NCI-H226 (cell line): ENCODE data around the gene FOXK2.
A peak's percentile ranks its signal among the peaks of the same experiment; 100 is the strongest.
"Not testable (repeated sequence)": the region's sequence is repeated elsewhere in the genome, so short reads cannot be mapped to it uniquely, and the experiment has no call there.

Experiments used
- DNase-seq: peaks from one replicate; pipeline ENCODE4 v3.0.0-alpha.2; 2015

FOXK2 gene

DNA sequence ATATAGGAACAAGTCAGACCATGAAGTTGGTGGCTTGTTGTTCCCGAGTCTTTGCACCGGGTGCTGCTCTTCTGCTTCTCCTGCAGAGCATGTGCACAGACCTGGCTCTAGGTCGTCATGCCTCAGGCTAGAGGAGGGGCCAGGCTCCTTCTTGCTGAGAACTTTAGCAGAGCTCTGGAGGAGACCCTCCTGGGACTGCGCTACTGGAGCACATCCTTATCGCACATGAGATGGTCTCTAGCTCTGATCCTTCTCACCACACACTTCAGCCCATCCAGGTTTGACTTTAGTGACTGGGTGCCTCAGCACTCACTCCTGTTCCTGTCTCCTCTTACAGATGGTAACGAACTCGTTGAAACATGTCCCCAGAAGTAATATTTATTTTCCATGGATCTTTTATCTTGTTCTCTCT lies 14.9 kb downstream of the FOXK2 start:
- no peak for DNase-seq

DNA sequence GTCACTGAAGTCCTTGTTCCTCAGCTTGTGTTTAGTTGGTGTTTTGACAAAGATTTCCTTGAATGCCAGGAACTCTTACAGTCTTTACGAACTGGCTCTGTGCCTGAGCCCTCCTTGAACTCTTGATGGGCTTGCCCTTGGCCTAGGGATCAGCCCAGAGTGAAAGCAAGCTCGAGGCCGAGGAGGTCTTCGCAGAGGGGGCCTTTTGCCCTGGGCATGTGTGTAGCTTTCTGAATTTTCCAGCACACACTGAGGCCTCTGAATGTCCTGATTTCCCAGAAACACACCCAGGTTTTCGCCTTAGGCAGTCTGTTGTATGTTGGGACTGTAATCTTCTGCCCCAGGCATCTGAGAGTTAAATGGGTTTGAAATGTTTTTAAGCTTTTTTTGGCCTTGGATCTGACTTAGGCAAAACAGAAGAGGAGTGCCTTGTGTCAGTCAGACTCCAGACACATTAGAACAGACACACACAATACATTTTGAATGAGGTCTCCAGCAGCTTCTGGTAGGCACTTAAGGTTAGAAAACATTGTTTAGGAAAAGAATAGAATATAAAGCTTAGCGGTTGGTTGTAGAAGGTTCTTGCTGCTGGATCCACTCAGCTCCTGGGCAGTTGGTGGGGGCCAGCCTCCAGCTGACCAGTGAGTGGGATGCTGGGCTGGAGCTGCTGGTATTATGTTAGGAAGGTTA lies 17.1 kb downstream of the FOXK2 start:
- no peak for DNase-seq

DNA sequence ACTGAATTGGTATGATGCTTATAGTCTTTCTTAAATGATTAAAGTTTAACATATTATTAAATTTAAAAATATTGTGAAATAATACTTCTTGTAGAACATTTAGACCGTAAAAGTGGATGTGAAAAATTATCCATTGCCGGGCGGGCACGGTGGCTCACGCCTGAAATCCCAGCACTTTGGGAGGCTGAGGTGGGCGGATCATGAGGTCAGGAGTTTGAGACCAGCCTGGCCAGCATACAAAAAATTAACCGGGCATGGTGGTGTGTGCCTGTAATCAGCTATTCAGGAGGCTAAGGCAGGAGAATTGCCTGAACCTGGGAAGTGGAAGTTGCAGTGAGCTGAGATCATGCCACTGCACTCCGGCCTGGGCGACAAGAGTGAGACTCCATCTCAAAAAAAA lies 17.7 kb downstream of the FOXK2 start:
- DNase-seq = not testable (repeated sequence)

DNA sequence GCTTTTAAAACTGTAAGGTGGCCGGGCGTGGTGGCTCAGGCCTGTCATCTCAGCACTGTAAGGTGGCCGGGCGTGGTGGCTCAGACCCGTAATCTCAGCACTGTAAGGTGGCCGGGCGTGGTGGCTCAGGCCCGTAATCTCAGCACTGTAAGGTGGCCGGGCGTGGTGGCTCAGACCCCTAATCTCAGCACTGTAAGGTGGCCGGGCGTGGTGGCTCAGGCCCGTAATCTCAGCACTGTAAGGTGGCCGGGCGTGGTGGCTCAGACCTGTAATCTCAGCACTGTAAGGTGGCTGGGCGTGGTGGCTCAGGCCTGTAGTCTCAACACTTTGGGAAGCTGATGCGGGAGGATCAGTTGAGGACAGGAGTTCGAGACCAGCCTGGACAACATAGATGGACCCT lies 19.5 kb downstream of the FOXK2 start:
- not testable (repeated sequence) for DNase-seq

DNA sequence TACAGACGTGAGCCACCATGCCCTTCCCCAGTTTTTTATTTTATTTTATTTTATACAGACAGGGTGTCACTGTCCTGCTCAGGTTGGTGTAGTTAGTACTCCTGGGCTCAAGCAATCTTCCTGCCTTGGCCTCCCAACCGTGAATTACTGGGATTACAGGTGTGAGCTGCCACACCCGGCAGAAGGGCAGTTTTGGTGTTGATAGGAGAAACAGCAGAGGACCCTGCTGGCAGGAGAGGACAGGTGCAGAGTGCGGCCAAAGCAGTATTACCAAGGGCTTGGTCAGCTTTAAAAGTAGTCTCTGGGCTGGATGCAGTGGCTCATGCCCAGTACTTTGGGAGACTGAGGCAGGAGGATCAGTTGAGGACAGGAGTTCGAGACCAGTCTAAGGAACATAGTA lies 22.9 kb downstream of the FOXK2 start:
- DNase-seq = no peak

DNA sequence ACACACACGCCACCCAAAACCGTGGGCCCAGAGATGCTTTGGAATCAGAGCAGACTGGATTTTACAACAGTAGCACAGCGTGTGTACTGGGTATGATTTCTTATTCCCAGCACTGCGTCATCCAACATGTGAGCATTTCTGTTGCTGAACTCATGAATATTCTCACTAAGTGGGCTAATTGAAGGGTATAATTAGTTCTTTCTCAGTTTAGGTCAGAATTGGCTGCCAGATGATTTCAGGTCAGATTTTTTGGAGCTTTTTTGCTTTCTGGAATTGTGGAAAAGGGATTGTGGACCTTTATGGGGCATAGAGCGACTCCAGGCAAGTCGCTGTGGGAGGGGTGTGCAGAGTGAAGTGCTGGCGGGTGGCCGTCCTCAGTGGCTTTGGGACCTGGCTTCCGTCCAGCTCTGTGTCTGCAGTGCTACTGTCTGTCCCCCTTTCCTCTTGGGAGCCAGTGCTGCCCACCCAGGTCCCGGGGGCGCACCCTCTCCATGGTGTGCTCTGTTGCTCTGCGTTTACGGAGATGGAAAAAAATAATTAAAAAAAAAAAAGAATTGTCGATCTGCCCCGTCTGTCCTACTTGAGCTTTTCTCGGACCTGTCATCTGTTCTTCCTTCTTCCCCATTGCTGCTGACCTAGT lies 25.0 kb downstream of the FOXK2 start:
- no peak for DNase-seq

DNA sequence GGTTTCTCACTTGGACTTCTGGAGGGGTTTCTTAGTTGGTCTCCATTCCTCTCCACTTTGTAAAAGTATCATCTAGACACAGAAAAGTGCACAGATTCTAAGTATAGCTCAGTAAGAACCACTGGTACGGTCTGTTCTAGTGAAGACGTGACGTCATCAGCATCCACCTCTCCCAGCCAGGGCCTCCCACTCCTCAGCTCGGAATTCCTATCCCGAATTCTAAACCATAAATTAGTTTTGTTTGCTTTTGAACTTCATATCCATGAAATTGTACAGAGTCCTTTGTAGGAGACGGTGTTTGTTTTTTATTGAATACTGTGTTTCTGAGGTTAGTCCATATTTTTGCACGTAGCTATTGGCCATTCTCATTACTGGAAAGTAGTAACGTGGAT lies 25.5 kb downstream of the FOXK2 start:
- no peak for DNase-seq

DNA sequence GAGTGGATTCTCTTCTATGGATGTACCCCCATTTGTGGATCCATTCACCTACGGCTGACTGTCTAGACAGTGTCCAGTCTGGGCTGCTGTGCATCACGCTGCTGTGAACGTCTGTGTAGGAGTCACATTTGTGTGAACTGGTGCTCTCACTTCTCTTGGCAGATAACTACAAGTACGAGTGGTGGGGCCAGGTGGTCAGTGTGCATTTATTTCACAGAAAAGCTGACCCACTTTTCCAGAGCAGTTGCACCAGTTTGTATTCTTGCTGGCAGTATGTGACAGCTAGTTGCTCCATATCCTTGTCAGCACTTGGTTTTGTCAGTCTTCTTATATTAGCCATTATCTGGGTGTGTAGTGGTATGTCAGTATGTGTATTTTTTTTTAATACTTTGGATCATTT lies 28.4 kb downstream of the FOXK2 start:
- DNase-seq = no peak

DNA sequence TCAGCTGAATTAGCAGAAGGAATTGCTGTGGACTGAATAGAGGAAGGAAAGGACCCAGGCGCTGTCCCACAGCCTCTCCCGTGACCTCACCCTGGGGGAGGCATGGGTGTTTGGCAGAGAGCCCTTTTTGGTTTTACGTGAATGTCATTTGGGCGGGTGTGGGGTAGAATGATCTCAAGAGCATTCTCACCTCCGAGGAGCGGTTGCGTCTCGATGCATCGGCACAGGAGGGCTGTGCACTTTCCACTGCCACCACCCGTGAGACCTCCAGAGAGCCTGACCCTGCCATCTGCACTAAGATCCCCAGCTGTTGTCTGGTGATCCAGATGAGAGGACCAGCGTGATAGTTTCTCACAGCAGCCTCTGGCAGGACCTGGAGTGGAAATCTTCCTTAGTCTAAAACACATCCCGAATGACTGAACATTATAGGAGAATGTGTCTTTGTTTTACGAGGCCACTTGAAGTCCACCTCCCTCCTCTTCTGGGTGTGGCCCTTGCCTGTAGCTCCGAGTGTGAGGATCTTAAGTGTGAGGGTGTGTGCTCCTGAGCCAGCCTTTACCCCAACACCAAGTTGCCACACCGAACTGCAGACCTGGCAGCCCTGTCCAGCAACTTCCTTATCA lies 29.3 kb downstream of the FOXK2 start:
- DNase-seq = no peak

DNA sequence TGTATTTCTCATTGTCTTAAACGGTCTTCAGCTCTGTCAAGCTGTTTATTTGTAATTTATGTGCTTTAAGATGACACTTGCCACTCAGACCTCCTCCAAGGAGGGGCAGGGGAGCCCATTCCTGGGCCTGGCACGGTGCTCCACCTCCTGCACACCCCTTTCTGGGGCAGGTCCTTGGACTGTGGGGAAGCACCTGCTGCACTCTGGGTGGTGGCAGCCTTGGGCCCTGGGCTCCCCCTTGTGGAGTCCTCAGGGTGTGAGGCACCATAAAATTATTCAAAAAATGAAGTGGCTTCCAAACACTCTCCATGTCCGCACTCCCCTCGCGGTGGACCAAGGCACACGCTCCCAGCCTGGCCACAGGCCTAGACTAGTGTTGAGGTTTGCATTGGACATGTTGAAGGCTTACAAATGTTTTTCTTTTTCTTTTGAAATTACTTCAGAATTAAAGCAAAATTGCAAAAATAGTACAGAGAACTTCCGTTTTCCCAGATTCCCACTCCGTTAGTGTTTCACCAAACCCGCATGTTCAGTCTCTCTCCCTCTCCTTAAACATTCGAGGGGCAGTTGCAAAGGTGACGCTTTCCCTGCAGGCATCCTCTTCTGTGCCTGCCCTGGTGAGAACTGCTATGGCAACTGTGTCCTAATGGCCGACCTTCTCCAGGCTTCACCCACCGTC lies 32.4 kb downstream of the FOXK2 start:
- DNase-seq = peak; percentile 60

DNA sequence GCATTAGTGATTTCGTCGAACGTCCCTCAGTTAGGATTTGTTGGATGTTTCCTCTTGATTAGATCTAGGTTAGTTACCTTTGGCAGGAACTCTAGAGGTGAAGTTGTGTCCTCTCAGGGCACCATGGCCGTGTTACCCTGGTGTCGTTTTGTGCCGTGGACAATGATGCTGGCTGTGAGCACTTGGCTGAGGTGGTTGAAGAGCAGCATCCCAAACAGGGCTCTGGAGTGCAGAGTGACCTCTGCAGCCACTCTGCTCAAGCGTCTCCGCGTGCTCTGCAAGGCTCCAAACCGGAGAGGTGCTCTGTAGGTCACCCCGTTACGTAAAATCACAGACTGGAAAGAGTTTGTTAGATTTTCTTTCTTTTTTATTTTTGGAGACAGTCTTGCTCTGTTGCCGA lies 33.0 kb downstream of the FOXK2 start:
- no peak for DNase-seq

DNA sequence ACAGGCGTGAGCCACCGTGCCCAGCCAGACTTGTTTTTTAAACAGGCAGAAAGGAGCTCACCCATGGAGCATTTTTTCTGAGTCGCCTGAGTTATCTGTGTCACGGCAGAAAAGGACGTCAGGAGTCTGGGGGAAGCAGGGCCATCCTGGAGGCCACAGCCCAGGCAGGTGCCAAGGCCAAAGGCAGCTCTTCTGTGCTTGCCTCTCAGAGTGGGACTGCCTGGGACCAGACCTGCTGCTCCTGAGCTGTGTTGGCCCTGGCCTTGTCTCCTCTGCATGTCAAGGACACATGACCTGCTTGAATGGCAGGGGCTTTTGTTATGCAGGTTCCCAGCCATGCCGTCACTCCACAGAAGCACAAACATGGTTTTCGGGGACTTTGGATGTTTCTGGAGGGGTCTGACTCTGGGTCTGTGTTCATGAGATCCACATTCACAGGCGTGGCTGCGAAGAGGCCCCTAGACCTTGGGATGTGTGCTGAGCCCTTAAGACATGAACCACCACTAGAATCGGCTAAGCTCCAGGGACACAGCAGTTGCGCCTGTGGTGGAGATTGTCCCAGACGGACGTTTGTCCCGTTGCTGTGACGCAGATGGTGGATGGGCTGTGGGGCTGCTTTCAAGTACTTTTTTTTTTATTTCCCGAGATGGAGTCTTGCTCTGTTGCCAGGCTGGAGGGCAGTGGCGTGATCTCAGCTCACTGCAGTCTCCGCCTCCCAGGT lies 33.8 kb downstream of the FOXK2 start:
- no peak for DNase-seq

DNA sequence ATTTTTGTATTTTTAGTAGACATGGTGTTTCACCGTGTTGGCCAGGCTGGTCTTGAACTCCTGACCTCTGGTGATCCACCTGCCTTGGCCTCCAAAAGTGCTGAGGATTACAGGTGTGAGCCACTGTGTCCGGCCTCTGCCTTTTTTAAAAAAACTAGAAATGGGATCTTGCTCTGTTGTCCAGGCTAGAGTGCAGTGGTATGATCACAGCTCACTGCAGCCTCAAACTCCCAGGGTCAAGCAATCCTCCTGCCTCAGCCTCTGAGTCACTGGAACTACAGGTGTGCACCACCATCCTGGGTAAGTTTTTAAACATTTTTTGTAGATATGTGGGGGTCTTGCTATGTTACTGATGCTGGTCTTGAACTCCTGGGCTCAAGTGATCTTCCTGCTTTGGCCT lies 38.0 kb downstream of the FOXK2 start:
- DNase-seq = not testable (repeated sequence)

DNA sequence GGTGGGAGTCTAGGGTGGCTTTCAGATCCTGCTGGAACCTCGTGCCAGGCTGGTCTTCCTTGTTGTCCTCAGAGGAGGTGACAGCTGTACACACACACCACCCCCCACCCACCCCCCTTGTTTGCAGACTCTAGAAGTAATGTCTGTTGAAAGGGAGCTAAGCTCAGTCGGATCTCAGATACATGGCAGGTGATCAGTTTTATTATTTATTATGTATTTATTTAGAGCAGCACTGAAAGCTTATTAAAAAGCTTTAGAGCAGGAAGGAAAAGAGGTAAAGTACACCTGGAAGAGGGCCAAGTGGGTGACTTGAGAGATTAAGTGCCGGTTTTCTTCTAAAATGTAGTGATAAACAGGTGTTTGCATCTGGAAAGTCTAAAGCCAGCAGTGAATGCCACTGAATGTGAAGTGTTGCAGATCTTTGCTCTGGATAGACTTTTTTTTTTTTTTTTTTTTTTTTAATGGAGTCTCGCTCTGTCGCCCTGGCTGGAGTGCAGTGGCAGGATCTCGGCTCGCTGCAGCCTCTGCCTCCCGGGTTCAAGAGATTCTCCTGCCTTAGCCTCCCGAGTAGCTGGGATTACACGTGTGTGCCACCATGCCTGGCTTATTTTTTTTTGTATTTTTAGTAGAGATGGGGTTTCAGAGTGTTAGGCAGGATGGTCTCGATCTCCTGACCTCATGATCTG lies 40.2 kb downstream of the FOXK2 start:
- no peak for DNase-seq

DNA sequence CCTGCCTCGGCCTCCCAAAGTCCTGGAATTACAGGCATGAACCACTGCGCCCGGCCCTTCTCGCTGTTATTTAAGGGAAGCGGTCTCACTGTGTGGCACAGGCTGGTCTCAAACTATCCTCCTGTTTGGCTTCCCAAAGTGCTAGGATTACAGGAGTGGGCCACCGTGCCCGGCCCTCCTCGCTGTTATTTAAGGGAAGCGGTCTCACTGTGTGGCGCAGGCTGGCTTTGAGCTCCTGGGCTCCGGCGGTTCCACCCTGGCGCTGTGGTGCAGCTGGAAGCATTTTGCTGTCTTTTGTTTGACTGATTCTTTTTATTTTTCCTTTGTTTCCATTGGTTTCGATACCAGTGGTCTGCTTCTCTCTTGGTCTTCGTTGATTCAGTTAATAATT lies 40.7 kb downstream of the FOXK2 start:
- DNase-seq = no peak

DNA sequence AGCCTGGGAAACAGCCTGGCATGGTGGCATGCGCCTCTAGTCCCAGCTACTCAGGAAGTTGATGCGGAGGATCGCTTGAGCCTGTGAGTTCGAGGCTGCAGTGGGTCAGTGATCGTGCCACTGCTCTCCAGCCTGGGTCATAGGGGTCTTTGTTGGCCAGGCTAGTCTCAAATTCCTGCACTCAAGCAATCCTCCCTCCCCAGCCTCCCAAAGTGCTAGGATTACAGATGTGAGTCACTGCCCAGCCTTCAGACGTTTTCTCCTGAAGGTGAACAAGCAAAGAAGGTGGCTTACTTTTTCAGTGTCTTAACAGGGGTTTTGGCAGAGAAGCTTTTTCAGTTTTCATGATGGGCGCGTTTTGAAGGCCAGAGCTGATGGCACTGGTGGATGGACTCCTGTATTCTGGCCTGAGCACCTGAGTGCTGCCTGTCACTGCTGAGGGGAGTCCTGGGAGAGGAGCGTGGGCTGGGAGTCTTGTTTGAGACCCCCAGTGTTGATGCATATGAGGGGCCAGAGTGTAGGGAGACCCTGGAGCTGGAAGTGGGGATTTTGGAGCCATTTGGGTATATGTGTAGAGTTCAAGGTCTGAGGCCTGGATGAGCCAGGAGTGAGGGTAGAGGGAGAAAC lies 41.4 kb downstream of the FOXK2 start:
- no peak for DNase-seq

DNA sequence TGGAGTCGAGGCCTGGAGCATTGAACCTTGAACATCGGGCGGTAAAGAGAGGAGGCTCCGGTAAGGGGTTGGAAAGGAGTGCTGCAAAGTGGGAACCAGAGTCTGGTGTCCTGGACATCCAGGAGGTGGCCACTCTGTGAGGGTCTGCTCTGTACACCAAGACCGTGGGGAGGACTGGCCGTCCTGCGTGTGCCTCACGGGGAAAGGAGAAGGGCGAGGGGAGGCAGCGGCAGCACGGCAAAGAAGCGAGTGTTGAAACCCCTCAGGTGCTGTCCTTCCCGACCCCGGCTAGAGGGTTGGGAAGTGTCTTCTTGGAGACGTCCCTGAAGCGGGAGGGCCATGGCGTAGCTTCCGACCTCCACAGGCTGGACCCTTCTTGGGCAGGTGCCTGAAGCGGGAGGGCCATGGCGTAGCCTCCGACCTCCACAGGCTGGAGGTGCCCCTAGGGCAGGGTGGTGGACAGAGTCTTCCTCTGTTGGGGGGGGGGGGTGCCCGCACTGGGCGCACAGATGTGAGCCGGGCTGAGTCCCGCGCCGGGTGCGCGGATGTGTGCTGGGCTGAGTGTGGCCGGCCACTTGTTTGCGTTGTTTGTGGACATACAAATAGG lies 42.0 kb downstream of the FOXK2 start:
- DNase-seq = no peak

DNA sequence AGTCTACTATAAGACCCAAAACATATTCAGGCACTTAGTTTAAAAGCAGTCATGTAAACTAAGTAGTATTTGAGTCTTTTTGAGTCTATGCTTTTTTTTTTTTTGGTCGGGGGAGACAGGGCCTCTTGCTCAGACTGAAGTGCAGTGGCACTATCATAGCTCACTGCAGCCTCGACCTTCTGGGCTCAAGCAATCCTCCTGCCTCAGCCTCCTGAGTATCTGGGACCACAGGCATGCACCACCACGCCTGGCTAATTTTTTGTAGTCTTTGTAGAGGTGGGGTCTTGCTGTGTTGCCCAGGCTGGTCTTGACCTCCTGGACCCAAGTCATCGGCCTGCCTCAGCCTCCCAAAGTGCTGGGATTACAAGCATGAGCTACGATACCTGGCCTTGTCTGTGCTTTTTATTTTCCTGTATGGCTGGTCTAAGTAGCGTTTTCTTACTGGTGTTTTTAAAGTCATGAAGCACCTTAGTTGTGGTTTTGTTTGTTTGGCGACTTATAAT lies 43.2 kb downstream of the FOXK2 start:
- DNase-seq = not testable (repeated sequence)

DNA sequence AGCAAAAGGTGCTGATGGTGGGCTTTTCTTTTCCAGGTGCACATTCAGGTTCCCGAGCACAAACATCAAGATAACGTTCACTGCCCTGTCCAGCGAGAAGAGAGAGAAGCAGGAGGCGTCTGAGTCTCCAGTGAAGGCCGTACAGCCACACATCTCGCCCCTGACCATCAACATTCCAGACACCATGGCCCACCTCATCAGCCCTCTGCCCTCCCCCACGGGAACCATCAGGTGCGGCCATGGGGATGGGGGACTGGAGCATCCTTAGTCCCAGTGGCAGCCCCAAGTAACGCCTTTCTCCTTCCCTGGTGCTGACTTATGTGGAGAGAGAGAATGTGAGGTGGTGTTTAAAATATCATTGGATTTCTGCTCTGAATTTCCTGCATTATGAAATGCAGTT lies 43.8 kb downstream of the FOXK2 start:
- no peak for DNase-seq

DNA sequence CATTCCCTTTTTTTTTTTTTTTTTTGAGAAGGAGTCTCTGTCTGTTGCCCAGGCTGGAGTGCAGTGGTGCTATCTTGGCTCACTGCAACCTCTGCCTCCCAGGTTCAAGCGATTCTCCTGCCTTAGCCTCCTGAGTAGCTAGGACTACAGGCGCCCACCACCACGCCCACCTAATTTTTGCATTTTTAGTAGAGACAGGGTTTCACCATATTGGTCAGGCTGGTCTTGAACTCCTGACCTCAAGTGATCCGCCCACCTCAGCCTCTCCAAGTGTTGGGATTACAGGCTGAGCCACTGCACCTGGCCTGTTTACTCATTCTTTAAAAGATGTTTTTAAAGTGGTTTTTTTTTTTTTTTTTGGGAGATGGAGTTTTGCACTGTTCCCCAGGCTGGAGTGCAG lies 44.2 kb downstream of the FOXK2 start:
- DNase-seq = not testable (repeated sequence)

DNA sequence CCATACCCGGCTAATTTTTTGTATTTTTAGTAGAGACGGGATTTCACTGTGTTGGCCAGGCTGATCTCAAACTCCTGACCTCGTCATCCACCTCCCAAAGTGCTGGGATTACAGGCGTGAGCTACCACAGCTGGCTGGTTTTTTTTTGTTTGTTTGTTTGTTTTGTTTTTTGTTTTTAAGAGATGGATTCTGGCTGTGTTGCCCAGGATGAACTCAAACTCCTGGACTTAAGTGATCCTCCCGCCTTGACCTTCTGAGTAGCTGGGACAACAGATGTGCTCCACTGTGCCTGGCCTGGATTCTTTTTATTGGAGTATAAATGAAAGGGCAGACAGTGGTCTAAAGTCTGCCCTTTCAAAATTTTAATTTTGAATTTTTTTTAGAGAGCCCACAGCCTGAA lies 44.7 kb downstream of the FOXK2 start:
- DNase-seq = no peak

DNA sequence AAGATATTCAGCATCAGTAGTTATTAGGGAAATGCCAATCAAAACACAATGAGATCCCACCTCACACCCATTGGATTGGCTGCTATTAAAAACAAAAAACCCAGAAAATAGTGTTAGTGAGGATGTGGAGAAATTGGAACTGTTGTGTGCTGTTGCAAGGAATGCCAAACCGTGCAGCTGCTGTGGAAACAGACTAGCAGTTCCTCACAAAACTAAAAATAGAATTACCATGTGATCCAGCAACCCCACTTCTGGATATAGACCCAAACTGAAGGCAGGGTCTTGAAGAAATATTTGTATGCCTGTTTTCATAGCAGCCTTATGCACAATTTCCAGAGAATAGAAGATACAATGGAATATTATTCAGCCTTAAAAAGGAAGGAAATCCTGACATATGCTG lies 46.0 kb downstream of the FOXK2 start:
- DNase-seq = no peak
